HPDE6-E6E7 (cell line): ENCODE data around the gene PIGL.
"Not testable (repeated sequence)": the region's sequence is repeated elsewhere in the genome, so short reads cannot be mapped to it uniquely, and the experiment has no call there.

ENCODE experiments used
- DNase-seq: peaks from one replicate; pipeline ENCODE4 v3.0.0; 2011; ENCODE audit warnings: missing footprints; ENCODE audit errors: extremely low spot score

PIGL gene

DNA sequence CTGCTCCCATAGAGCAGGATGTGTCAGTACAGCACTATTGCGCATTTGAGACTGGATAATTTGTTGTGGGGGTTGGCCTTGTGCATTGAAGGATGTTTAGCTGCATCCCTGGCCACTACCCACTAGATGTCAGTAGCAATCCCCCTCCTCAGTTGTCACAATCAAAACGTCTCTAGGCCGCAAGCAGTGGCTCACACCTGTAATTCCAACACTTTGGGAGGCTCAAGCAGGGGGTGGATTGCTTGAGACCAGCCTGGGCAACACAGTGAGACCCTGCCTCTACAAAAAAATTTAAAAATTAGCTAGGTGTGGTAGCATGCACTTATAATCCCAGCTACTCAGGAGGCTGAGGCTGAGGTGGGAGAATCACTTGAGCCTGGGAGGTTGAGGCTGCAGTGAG is 87.8 kb downstream of the PIGL start:
- no peak for DNase-seq

DNA sequence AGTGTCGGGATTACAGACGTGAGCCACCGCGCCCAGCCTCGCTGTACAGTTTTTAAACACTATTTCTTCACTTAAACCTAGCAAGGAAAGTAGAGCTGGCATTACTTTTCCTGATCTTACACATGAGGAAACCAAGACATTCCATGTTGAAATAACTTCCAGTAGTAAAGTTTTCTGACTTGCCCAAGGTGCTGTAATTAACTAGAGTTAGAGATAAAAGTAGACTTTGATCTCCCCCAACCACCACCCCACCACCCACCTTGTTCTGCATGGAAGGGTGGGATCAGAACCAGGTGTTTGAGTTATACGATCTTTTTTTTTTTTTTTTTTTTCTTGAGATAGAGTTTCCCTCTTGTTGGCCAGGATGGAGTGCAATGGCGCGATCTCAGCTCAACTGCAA is 89.2 kb downstream of the PIGL start:
- no peak for DNase-seq

DNA sequence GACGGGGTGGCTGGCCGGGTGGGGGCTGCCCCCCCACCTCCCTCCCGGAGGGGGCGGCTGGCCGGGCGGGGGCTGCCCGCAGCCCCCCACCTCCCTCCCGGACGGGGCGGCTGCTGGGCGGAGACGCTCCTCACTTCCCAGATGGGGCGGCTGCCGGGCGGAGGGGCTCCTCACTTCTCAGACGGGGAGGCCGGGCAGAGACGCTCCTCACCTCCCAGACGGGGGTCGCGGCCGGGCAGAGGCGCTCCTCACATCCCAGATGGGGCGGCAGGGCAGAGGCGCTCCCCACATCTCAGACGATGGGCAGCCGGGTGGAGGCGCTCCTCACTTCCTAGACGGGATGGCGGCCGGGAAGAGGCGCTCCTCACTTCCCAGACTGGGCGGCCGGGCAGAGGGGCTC is 95.1 kb downstream of the PIGL start:
- not testable (repeated sequence) for DNase-seq

DNA sequence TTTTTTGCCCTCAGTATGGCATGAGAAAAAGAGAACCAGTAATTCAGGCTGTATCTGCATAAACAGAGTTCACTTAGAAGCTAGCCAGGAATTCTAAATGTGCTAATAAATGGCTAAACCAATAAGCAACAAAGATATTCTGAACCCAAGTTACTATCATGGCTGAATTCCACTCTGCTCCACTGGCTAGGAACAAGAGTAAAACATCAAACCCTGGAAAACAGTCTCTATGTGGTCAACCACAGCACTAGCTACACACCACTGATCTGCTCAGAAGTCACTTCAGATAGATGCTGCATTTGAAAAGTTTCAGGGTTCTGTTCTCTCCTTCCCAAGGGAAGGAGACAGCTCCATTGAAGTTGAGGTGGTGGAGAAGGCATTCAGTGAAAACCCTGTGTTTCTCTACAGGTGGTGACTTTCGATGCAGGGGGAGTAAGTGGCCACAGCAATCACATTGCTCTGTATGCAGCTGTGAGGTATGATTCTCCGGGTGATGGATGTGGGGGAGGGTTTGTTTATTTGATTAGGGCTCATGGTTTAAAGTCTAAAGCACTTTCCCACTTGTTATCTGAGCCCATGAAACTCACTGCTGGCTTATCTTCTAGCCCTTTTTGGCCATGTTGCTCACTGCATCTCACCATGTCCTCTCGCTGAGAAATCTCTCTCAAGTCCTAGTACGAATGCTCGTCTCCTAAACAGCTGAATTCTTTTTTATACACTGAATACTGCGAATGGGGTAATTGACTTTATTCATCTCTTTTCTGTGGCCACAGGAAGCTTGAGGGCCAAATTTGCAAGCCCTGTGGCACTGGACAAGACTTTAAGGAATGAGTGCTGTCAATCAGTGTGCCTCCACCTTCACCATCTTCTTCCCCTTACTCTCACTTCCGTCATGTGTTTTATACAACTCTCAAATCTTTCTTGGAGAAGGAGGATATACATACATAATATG is 96.4 kb downstream of the PIGL start:
- no peak for DNase-seq

DNA sequence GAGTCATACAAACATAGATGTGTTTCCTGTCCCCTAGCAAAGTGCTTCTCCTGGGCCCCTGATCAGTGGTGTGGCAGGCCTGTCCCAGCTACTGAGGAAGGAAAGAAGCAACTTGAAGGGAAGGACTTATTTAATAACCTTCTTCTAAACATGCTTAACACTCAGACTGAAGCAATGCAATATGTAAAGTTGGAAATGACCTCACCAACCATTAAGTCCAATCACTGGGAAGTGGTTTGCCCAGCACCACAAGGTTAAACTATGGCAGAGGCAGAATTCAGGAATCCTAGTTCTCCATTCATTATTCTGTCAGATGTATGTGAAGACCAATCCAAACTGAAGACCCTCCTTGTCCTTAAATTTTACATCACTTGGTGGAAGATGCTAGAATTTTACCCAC is 97.2 kb downstream of the PIGL start:
- DNase-seq: no peak

DNA sequence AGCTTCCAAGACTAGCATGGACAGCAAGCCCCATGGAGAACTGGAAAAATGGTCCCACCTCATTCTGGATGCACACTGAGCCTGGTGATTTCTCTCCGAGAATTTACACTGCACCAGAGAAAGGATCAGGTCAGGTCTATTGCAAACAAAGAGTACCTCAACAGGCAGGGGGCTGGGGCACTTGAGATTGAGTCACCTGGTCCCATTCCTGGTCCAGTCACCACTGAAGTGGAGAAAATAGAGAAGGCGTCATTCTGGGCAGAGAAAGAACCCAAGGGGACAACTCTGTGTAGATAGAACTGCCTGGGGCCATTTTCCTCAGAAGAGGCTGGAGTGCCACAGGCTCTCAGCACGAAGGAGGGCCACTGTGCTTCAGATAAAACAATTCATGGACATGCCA is 97.8 kb downstream of the PIGL start:
- no peak for DNase-seq

DNA sequence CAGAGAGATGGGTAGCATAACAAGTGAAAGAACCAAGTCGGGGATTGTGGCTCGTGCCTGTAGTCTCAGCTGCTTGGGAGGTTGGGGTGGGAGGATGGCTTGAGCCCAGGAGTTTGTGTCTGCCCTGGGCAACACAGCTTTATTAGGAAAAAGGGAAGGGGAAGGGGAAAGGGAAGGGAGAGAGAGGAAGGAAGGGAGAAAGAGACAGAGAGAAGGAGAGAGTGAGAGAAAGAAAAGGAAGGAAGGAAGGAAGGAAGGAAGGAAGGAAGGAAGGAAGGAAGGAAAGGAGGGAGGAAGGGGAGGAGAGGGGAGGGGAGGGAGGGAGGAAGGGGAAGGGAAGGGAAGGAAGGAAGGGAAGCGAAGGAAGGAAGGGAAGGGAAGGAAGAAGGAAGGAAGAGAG is 103.0 kb downstream of the PIGL start:
- DNase-seq: no peak

DNA sequence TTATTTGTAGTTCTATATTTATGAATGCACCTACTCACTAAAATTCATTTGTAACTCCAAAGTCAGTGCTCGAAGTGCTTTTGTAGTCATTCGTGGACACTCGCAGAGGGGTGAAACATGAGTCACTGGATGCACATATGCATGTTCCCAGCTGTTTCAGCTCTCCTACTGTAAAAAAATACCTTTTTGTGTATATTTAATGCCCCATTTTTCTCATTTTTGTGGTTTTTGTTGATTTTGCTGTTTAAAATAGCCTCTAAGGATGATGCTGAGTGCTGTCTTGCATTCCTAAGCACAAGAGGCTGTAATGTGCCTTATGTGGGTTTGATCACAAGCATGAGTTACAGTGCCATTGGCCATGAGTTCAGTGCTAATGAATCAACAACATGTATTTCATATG is 105.6 kb downstream of the PIGL start:
- no peak for DNase-seq

DNA sequence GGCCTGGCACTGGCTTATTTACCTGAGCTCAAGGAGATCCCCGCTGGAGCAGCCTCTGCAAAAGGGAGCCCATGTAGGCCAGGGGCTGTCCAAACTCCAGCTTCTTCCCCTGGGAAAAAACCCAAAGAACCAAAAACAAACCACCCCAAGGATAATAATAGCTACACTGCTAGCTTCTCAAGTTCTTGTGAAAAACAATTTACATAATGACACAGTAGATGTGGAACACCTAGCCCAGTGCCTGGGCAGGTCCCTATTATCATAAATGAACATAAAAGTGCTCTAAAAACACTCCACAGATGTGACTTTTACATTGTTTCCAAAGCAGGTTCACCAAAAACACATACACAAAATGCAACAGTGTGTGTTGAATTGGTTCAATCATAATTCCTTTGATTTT is 109.0 kb downstream of the PIGL start:
- DNase-seq: no peak

DNA sequence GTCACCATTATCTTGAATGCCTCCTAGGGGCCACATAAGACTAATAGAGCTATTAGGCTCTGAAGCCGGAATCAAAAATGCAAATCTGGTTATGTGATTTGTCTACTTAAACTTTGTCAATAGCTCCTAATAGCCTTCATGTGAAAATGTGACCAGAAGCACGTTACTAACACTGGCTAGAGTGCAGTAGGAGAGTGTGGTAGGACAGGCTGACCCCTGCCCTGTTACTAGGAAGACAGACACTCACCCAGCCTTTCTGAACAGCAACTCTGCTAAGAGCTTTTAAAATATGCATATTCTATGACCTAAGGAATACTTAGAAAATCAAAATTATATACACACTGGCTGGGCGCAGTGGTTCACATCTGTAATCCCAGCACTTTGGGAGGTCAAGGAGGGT is 110.0 kb downstream of the PIGL start:
- no peak for DNase-seq

DNA sequence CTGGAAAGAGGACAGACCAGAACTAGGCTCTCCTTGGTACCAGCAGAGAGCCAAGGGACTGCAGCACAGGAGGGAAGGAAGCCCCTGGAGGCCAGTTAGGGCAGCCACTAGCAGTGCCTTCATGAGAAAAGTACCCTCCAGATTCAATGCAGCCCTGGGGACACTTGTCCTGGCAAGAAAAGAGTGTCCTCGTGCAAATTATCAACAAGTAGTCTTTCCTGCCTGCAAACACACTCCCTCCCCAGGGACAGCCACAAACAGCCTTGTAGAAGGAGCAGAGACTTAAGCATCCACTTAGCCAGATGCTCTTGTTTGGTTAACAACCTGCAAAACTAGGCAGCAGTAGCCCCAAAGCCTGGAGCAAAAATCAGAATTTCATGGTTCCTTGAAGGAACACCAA is 112.0 kb downstream of the PIGL start:
- DNase-seq: no peak

DNA sequence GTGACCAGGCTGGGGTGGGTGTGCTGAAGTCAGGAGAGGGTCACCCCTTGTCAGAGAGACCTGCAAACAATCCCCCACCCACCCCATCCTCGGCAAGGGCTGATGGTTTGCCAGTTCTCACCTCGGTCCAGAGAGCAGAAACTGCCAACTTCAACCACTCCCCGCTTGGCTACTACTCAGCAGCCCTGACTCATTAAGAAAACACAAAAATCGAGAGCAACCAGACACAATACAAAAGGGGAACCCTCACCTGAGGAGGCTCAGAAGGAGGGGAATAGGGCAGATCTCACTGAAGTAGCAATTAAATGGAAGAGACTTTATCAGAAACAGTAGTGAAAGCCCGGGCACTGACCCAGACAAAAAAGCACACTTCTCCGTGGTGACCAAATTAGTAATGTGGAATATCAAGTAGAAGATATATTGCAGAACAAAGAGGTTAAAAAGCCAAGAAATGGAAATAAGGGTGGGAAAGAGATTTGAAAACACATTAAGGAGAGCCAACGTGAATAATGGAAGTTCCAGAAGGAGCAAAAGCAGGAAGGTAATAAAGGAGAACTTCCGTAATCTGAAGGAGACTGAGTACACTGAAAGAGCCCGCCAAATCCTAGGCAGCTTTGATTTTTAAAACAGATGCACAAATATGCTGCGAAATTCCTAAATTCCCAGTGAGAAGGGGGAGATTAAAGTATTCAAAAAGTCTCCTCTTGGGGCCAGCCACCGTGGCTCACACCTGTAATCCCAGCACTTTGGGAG is 112.7 kb downstream of the PIGL start:
- peak; percentile 76 for DNase-seq

DNA sequence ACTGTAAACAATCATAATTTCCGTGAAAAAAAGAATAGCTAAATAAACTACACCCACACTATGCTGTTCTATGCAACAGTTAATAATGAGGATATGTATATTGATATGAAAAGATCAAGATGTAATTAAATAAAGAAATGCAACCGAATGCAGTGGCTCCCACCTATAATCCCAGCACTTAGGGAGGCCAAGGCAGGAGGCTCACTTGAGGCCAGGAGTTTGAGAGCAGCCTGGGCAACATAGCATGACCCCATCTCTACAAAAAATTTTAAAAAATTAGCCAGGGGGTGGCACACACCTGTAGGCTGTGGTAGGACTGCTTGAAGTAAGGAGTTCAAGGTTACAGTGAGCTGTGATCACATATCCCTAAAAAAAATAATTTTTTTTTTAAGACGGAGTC is 121.4 kb downstream of the PIGL start:
- no peak for DNase-seq

DNA sequence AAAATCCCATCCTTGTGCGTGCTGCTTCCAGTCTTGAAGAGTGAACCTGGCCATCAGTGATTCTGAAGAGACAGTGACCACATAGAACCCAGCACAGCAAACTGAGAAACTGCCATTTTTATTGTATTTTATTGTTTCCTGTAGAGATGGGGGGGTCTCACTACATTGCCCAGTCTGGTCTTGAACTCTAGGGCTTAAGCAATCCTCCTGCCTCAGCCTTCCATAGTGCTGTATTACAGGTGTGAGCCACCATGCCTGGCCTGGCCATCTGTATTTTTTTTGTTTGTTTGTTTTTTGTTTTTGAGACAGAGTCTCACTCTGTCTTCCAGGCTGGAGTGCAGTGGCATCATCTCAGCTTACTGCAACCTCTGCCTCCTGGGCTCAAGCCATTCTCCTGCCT is 122.4 kb downstream of the PIGL start:
- no peak for DNase-seq

DNA sequence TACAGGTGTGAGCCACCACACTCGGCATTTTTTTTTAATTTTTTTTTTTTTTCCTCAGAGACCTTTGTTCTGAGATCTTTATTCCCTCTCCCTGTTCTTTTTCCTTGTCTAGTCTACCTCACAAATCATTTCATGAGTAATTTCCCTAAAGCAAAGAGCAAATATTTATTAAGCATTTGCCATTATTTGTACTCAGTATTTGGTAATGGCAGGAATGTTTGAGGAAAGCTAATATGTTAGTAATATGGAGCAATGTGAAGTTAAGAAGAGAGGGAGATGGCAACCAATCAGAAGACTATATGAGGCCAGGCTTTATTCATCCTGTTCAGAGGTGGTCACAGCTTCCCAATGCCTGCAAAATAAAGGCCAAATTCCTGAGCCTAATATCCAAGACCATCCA is 122.9 kb downstream of the PIGL start:
- DNase-seq: no peak

DNA sequence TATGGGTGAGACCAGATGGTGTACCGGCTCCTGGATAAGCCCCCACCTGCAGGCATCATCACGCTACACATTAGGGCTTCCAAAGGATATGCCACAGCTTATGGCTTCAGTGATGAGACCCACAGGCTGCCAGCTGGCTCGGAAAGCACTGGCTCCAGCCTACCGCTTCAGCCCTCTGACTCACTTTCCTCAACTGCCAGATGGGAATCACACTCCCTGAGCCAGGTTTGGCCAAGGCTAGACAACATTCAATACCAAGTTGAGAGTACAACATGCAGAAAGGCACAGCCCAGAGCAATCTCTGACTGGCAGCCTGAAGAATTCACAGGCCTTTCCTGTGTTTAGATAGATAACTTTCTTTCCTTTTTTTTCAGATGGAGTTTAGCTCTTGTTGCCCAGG is 126.0 kb downstream of the PIGL start:
- DNase-seq: no peak

DNA sequence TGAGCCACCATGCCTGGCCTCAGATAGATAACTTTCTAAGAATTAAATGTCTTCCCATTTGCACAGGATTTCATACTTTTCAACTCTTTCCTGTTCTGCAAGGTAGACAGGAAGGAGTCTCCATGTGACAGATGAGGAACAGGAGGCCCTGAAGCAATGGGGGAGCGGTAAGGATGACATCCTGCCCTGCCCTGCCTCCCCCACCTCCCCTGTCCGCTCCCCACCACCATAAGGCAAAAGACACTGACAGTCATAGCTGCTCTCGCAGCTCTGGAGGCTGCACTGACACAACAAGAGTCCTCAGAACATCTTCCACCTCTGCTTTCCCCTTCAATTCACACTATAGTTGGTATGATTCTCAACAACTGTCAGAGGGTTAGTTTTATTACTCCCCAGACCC is 126.6 kb downstream of the PIGL start:
- DNase-seq: no peak

DNA sequence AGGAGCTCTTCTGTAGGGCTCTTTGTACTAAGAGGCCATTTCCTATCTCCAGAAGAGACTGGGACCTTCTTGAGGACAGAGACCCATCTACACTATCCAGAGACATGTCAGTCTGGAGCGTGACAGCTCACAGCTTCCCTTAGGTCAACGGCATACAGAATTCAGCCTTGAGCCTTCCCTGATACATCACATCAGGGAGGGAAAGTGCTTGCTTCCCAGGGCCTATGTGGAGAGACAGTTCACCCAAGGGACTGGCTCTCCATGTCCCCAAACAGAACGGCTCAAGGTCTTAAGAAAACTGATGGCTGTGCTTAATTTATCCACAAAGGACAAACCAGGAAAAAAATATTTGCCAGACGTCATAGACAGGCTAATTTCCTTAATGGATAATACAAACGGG is 128.6 kb downstream of the PIGL start:
- DNase-seq: no peak

DNA sequence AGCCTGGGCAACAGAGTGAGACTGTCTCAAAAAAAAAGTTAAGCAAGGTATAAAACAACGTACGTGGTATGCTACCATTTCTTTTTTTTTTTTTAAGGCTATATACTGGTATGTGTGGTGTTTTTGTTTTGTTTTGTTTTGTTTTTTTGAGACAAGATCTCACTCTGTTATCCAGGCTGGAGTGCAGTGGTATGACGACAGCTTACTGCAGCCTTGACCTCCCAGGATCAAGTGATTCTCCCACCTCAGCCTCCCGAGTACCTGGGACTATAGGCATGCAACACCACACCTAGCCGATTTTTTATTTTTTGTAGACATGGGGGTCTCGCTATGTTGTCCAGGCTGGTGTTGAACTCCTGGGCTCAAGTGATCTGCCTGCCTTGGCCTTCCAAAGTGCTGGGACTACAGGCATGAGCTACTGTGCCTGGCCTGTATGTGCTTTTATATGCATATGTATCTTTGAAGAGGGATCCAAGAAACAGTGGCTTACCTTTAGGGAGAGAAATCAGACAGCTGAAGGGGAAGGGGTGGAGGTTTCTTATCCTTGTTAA is 129.8 kb downstream of the PIGL start:
- DNase-seq: no peak

DNA sequence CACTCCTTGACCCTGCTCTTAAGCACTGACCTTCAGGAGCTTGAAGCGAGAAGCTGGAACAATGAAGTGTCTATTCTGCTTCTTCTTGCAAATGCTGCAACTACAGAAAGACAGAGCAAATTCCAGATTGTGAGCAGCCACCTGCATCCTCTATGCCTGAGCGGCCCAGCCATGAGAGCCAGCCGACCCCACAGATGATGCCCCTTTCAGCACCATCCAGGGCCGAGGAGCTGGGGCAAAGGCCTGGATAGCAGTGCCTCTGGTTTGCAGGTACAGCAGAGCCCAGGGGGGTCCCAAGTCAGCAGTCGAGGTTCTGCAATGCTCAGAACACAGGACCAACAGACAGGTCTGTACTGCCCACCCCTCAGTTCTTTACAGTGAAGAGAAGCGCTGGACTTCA is 131.6 kb downstream of the PIGL start:
- DNase-seq: no peak

DNA sequence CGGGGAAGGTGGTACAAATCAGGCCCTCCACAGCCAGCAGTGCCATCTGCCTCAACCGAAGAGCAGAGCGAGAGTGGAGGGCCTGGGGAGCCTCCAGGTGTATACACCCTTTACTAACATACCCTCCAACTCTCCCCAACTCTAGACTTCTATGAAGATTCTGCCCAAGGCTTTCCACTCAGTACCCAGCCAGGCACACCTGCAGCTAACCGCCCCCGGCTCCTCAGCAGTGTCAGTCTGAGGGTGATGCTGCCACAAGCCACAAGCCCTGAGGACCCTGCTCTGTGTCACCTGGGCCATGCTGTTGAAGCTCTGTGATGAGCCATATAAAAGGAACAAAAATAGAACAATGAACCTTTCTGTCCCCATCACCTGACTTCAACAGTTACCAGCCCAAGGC is 132.4 kb downstream of the PIGL start:
- DNase-seq: no peak

DNA sequence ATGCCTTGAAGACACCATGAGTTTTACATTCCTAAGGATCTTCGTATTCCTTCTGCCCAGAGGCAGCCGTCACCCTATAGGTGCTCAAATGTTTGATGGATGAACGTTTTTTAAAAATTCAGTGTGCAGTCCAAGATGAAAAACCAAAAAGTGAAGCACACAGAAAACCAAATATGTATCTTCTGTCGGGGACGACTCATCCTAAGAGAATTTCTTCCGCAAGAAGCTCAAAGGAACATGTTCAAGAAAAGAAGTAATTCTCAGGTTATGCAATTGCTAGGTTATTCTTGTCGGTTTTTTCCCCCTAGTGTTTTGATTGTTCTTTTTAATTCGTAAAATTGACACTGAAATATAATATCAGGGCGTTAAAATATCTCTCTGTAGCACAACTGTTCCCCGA is 134.8 kb downstream of the PIGL start:
- no peak for DNase-seq

DNA sequence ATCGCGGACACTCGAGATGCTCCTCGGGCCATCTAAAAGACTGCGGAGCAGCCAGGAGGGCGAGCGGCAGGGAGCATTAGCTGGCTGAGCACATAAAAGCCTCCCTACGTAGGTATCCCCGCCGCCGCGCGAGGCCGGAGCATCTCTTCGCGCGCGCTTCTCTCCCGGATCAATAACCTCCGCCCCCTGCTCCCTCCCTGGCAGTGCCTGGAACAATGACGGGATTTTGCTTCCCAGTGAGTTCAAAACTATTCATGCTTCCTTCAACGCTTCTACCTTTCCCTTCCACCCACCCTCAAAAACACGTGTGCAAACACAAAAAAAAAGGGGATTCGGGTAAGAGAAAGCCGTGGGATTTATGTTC is 135.3 kb downstream of the PIGL start:
- DNase-seq: no peak
